Stimulated activated effector memory CD8-positive, alpha-beta T cell treated with anti-CD3 and anti-CD28 coated beads, Interleukin-12 subunit alpha, Interleukin-12 subunit beta, amount 100 ng/mL, for 72 hours (primary cell): ENCODE measurements around the gene COX10.

Experiments
- ATAC-seq: fragments of 150-1000 bp; cut with Tn5 transposase; 2 replicates; pipeline ENCODE4 v1.10.0; 2021
- DNase-seq, 2 donors: peaks; one replicate each; pipeline ENCODE4 v3.0.0; 2021 to 2022; ENCODE audit warnings: low spot score in 2 of 2
- H3K27ac Mint-ChIP-seq: one replicate; pipeline ENCODE4 v1.8.0; 2022; ENCODE audit warnings: mild to moderate bottlenecking, mixed read lengths
- H3K36me3 Mint-ChIP-seq: one replicate; pipeline ENCODE4 v1.8.0; 2022; ENCODE audit warnings: mild to moderate bottlenecking, mixed read lengths
- H3K4me1 Mint-ChIP-seq: one replicate; pipeline ENCODE4 v1.8.0; 2022; ENCODE audit warnings: mixed read lengths
- H3K4me3 Mint-ChIP-seq: one replicate; pipeline ENCODE4 v1.8.0; 2022; ENCODE audit warnings: mild to moderate bottlenecking, mixed read lengths
- H3K9me3 Mint-ChIP-seq: one replicate; pipeline ENCODE4 v1.8.0; 2022; ENCODE audit warnings: mixed read lengths

COX10 gene

DNA sequence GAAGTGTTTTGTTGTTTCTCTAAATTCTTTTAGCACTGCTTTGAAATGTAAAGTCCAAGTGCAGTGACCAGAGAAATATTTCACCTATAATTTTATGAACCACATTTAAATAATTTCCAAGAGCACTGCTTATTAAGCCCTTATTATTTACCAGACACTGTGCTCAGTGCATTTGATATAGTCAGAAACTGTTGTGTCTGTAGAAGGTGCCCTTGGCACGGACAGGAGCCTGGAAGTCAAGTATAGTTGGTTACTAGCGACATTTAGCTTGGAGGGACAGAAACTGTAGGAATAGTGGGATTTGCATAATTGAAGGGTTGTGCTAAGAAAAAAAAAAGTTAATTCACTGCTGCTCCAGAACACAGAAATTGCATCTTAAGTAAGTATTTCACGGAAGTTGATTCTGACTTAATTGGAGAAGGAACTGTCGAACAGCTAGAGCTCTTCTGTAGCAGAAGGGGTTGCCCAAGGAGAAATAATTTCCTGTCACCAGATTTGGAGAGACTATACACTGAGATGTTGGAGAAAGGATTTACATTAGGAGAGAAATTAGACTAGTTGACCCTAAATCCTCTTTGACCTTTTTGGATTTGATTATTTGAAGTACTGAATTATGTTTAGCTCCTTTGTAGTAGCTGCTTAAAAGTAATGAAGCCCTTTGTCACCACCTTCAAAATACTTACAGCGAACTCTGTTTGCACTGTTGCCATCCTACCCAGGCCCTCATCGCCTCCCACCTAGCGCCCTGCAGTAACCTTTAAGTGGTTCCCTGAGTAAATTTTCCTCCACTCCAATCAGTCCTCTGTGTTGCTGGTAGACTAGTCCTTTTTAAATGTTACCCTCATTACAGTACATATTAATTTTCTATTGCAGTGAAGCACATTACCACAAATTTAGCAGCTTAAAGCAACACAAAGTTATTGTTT is 25.6 kb downstream of the COX10 start:
- Mint-ChIP-seq H3K4me3 (no peak overlapping the region), H3K4me1 (peaks cover 23% of the 10 kb centered on the region), H3K9me3 (no peaks in the 10 kb centered on the region), H3K36me3 (peaks cover 7% of the 10 kb centered on the region), H3K27ac (no peak overlapping the region)
- DNase-seq (no peak), ATAC-seq (no peak)

DNA sequence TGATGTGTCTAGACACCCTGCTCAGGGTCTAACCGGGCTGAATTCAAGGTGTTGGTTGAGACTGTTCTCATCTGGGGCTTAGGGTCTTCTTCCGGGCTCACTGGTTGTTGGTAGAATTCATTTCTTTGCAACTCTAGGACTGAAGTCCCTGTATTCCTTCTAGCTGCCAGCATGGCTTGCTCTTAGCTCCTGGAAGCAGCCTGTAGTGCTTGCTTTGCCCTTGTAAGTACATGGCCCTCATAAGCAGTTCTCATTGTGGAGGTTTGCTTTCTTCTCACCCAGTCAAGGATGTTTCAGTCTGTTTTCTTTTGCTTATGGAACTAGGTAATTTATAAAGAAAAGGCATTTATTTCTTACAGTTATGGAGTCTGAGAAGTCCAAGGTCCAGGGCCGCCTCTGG is 26.3 kb downstream of the COX10 start:
- H3K4me3 Mint-ChIP-seq, result no peak overlapping the region
- ATAC-seq (no peak), DNase-seq (no peak)
- H3K27ac Mint-ChIP-seq, result peak overlapping the region; percentile 17
- H3K36me3 Mint-ChIP-seq, result peaks cover 7% of the 10 kb centered on the region
- H3K4me1 Mint-ChIP-seq, result peaks cover 21% of the 10 kb centered on the region
- no peaks in the 10 kb centered on the region for H3K9me3 Mint-ChIP-seq

DNA sequence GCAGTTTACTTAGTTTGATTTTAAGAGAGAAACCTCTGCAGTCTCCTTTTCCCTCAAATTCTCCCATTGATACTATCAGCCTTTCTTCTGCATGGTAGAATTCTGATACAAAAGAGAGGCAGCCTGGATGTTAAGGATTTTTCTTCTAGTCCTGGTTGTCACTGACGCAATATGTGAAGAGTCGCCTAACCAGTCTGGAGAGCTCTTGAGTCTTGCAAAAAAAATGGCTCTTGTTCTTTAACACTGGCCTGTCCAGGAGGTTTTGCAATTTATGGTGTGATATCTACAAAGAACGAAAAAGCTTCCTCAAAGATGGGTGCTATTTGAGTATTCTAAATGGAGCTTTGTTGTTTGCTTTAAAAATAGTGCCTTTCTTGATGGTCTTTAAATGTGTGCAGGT is 28.9 kb downstream of the COX10 start:
- no peak overlapping the region for H3K27ac Mint-ChIP-seq

DNA sequence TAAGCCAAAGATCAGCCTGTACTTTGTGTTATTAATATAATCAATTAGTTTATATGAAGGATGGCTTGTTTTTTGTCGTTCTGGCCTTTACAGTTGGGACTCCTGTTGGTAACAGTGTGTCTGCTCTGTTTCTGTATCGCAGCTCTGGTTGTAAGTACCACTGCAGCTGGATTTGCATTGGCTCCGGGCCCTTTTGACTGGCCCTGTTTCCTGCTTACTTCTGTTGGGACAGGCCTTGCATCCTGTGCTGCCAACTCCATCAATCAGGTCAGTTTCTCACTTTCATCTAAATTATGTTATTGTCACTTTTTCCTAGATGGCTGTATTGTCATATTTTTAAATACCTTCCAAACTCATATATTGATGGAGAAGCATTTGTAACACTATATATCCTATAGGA is 32.7 kb downstream of the COX10 start:
- Mint-ChIP-seq H3K36me3 (peaks cover 16% of the 10 kb centered on the region), H3K27ac (no peak overlapping the region), H3K4me1 (no peaks in the 10 kb centered on the region), H3K4me3 (no peak overlapping the region), H3K9me3 (no peaks in the 10 kb centered on the region)
- no peak for ATAC-seq
- DNase-seq, result no peak

More for the DNA sequence above, 28.9 kb downstream of the COX10 start:
- DNase-seq (no peak), ATAC-seq (no peak)
- H3K36me3 Mint-ChIP-seq, result peaks cover 17% of the 10 kb centered on the region
- H3K4me1 Mint-ChIP-seq, result peaks cover 16% of the 10 kb centered on the region
- H3K9me3 Mint-ChIP-seq, result no peaks in the 10 kb centered on the region
- H3K4me3 Mint-ChIP-seq, result no peak overlapping the region

DNA sequence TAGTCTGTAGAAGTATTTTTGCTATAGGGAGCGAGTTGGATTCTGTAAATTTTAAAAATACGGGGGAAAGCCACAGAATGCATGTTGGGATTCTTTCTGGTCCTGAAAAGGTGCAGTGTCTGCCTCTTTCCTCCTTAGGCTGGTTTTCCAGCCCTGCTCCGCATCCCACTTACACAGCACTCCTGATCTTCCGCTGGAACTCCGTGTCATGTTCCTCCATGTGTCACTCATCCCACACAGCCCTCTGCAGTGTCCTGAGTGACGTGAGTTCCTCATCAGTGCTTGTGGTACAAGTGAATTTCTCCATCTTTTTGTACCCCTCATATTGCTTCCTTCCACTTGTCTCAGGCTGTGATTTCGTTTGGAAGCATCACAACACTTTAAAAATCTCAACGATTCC is 34.5 kb downstream of the COX10 start:
- Mint-ChIP-seq H3K4me1 (peaks cover 15% of the 10 kb centered on the region), H3K27ac (no peak overlapping the region), H3K9me3 (no peaks in the 10 kb centered on the region), H3K4me3 (no peak overlapping the region), H3K36me3 (peaks cover 16% of the 10 kb centered on the region)
- ATAC-seq, result no peak
- DNase-seq, result no peak

DNA sequence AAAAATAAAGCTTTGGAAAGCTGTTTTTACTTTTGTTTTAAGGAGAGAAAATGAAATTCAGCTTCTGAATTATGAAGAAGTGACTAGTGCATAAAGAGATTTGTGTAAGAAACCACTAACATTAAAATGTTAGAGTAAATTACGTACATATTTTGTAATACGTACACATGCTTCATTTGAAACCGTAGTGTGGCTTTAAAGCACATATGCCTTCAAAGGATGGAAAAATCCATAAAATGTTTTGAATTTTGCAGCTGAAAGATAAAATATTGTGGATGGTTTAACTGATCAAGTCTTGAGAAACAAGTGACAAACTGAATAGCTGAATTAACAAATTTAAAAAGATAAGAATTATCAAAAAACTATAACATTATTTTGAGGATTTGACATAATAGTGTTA is 35.4 kb downstream of the COX10 start:
- Mint-ChIP-seq H3K4me3 (no peak overlapping the region), H3K4me1 (peaks cover 15% of the 10 kb centered on the region), H3K36me3 (peaks cover 16% of the 10 kb centered on the region), H3K27ac (no peak overlapping the region), H3K9me3 (no peaks in the 10 kb centered on the region)
- DNase-seq, result no peak
- ATAC-seq, result no peak

DNA sequence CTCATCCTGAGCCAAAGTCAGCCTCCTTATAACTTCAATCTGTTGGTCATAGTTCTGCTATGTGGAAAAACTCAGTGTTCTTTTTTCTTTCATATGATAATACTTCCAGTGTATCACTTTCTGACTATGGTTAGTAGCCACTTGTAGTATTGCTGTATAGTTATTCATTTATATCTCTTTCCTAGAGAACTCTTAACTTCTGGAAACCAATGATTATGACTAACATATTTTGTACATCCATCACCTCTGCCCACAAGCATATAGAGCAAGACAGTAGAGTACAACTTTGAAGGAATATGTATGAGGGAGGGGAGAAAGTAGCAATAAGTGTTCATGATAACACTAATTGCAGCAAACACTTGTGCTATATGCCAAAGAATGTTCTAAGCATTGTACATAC is 38.6 kb downstream of the COX10 start:
- ATAC-seq (peak; percentile 60), DNase-seq (no peak)
- Mint-ChIP-seq H3K36me3 (peaks cover 7% of the 10 kb centered on the region), H3K4me3 (no peak overlapping the region), H3K4me1 (peaks cover 32% of the 10 kb centered on the region), H3K27ac (peak overlapping the region; percentile 17), H3K9me3 (no peaks in the 10 kb centered on the region)

DNA sequence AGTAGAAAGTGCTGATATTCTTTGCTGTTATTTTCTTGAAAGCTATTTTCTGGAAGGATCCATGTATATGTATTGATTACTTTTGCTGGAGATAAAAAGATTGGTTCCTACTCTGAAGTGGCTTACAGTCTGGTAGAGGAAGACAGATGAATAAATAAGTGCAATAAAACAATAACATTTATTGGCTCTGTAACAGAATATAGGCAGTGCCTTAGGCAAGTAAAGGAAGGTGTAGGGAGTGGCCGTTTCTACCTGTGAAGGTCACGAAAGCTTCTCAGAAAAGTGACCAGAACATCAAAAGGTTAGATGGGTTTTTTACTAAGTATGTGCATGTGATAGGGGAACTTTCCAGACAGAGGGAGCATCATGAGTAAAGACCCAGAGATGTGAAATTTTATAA is 43.1 kb downstream of the COX10 start:
- Mint-ChIP-seq H3K9me3 (no peaks in the 10 kb centered on the region), H3K36me3 (no peaks in the 10 kb centered on the region), H3K4me1 (peaks cover 55% of the 10 kb centered on the region), H3K4me3 (no peak overlapping the region), H3K27ac (no peak overlapping the region)
- no peak for DNase-seq
- ATAC-seq, result no peak

DNA sequence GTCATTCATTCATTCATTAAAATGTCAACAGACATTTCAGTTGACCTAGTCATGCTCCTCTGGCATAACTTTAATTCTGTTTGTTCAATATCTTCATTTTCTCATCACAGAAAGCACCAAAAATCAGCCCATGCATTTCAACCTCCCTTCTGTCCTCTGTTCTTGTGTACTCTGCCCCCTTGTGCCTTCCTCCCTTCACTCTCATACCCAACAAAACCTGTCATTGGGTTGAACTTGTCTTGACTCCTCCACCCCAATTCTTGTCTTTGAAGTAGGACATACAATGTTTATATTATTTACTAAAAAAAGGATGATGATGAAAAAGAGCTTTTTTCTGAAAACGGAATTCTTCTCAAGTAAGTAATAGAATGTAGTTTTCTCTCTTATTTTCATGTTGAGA is 43.8 kb downstream of the COX10 start:
- Mint-ChIP-seq H3K4me1 (peaks cover 55% of the 10 kb centered on the region), H3K36me3 (no peaks in the 10 kb centered on the region), H3K4me3 (no peak overlapping the region), H3K9me3 (no peaks in the 10 kb centered on the region), H3K27ac (no peak overlapping the region)
- ATAC-seq, result no peak
- no peak for DNase-seq

DNA sequence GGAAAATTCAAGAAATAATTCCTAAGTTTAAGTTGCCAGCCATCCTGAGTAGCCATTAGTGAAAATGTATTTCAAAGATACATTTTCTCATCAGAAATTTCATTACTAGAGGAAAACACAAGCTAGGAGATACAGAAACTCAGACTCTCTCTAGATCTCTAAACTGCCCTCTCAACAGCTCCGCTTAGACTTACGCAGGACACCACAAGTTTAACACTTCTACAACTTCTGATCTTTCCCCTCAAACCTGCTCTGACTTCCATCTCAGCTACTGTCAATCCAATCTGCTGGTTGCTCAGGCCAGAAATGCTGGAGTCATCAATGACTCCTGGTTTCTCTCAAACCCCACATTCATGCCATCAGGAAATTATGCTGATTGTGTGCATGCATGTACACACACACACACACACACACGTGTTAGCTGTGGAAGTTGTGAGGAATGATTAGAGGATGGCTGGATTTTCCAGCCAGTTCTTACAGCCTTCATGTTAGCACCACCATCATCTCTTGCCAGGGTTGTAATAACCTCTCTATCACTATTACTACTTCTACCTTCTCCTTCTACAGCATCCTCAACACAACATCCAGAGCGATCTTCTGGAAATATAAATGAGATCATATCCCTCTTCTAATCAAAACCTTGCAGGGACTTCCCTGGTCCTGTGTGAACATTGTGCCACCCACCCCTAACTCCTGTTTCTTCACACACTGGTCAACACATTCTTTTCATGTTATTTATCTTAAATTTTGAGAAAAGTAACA is 47.1 kb downstream of the COX10 start:
- DNase-seq, result no peak
- H3K4me1 Mint-ChIP-seq, result peaks cover 65% of the 10 kb centered on the region
- ATAC-seq, result peak; percentile 33
- no peak overlapping the region for H3K27ac Mint-ChIP-seq
- H3K36me3 Mint-ChIP-seq, result no peaks in the 10 kb centered on the region
- peak overlapping the region; percentile 1 for H3K4me3 Mint-ChIP-seq
- peaks cover 9% of the 10 kb centered on the region for H3K9me3 Mint-ChIP-seq

DNA sequence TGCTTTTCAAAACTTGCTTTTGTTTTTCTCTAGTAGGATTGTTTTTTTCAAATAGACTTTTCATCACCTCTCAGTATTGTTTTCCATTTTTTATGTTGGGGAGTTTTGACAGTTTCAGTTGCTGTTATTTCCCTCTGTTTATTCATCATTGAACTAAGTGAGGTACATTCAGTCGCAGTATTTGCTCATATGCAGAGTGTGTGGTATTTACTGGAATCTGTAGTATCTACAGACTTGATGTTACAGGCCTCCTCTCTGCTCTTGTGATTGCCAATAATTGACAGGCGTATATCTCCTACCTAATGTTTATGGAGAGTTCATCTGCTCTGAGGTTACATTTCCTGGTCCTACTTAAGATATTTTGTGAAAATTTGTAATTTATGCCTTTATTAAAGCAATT is 49.6 kb downstream of the COX10 start:
- H3K27ac Mint-ChIP-seq, result peak overlapping the region; percentile 79
- peaks cover 74% of the 10 kb centered on the region for H3K4me1 Mint-ChIP-seq

DNA sequence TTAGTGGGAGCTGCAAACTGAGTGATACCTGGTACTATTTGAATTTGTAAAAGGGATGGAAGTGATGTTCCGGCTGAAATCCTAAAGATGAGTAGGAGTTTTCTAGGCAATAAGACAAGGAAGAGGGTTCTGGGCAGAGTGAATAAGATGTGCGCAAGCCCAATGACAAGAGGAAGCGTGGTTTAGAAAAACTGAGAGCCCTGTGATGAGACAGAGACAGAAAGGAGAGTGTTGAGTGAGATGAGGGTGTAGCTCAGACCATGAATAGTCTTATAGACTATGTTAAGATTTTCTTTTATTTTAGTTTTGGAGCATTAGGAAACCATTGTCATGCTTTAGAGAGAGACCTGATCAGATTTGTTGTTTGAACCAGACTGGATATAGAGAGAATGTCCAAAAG is 50.2 kb downstream of the COX10 start:
- Mint-ChIP-seq H3K4me1 (peaks cover 79% of the 10 kb centered on the region), H3K4me3 (peak overlapping the region; percentile 7), H3K27ac (peak overlapping the region; percentile 79), H3K9me3 (peaks cover 9% of the 10 kb centered on the region), H3K36me3 (no peaks in the 10 kb centered on the region)
- ATAC-seq, result peak; percentile 77
- no peak for DNase-seq

More for the DNA sequence above, 49.6 kb downstream of the COX10 start:
- ATAC-seq (peak; percentile 99), DNase-seq (no peak)
- Mint-ChIP-seq H3K36me3 (no peaks in the 10 kb centered on the region), H3K4me3 (peak overlapping the region; percentile 25), H3K9me3 (peaks cover 9% of the 10 kb centered on the region)

DNA sequence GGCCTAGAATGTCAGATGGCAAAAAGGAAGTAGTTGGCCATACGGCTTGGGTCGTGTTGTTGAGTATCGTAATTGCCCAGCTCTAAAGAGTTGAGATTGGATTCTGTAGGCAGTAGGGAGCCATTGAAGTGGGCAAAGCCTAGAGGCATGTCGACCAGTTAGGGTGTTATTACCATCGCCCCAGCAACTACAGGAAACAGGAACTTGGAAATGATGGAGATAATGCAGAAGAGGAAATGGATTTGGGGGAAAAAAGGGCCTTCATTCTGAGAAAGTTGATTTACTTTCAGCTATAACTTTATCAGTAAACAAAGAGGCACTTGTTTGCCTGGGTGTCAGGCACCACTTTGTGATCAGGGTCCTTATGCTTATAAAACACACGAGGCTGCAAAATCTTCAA is 52.6 kb downstream of the COX10 start:
- H3K27ac Mint-ChIP-seq, result no peak overlapping the region
- no peaks in the 10 kb centered on the region for H3K36me3 Mint-ChIP-seq

DNA sequence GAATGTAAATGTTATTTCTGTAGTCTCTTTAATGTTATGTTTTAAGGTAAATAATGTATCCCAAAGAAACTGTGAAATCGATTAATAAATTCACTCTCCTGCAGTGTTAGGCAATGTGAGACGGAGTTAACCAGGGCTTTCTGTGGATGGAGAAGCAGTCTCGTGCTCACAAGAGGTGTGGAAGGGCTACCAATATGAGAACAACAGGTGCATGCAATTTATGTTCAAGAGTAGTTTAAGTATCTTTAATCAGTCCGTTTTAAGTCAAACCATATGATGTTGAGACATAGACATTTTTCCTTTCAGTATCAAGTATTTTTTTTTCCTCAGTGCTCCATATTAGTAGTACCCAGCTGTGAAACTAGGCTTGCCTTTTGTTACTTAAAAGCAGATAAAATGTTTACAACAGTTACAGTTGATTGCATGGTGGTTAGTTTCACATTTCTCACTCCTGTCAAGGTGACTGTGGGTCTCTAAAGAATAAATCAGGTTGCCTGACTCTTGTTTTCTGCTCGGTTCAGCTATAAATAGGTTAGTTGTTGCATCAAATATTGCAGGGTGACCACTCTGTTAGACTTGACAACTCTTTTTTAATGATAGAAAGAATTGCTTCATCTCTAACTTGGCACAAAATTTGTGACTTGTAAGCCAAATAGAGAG is 54.4 kb downstream of the COX10 start:
- no peak overlapping the region for H3K4me3 Mint-ChIP-seq

More for the DNA sequence above, 52.6 kb downstream of the COX10 start:
- Mint-ChIP-seq H3K9me3 (peaks cover 9% of the 10 kb centered on the region), H3K4me1 (peaks cover 60% of the 10 kb centered on the region), H3K4me3 (no peak overlapping the region)
- DNase-seq, result no peak
- no peak for ATAC-seq

DNA sequence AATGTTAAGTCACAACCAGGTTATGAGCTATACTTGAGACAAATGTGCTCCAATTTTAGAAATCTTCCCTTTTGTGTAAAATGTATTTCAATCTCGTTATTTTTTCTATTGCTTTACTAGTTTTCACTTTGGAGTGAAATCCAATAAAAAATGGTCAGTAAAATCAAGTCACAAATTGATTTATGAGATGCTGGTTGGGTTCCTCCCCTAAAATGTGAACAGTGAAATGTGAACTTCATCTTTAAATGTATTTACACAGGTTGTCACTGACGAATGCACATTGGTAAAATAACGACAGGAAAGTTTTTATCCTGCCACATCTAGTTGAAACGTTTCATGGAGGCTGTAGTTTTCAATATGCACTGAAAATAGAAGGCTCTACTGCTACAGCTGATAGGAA is 55.5 kb downstream of the COX10 start:
- no peak for DNase-seq
- H3K27ac Mint-ChIP-seq, result no peak overlapping the region
- H3K4me1 Mint-ChIP-seq, result peaks cover 32% of the 10 kb centered on the region
- no peaks in the 10 kb centered on the region for H3K36me3 Mint-ChIP-seq
- H3K9me3 Mint-ChIP-seq, result peaks cover 5% of the 10 kb centered on the region
- no peak for ATAC-seq
- H3K4me3 Mint-ChIP-seq, result no peak overlapping the region

More for the DNA sequence above, 54.4 kb downstream of the COX10 start:
- Mint-ChIP-seq H3K4me1 (peaks cover 43% of the 10 kb centered on the region), H3K9me3 (peaks cover 9% of the 10 kb centered on the region), H3K27ac (no peak overlapping the region), H3K36me3 (no peaks in the 10 kb centered on the region)
- DNase-seq, result no peak
- ATAC-seq, result no peak
